NB4 (cell line): ENCODE results near the gene EIF2B4.

ENCODE experiments used
- DNase-seq: peaks from one replicate; pipeline ENCODE4 v3.0.0; 2010; ENCODE audit warnings: low read depth
- H3K4me3 ChIP-seq: one replicate; pipeline ENCODE4 v1.5.1; 2011; ENCODE audit warnings: mild to moderate bottlenecking, low read depth, low read length, moderate library complexity
- CTCF ChIP-seq: IDR thresholded peaks from one replicate; pipeline ENCODE4 v1.5.1; 2012; ENCODE audit warnings: low read depth, low read length
- MYC ChIP-seq: IDR thresholded peaks from 2 replicates; pipeline ENCODE4 v1.6.1; 2011; ENCODE audit warnings: low read depth, low read length
- POLR2A ChIP-seq: IDR thresholded peaks from 2 replicates; pipeline ENCODE4 v1.6.1; 2011; ENCODE audit warnings: mild to moderate bottlenecking; ENCODE audit not compliant: insufficient read length; ENCODE audit errors: extremely low read depth
- TF ChIP-seq, protein P1 (sequence below): IDR thresholded peaks from 2 replicates; pipeline ENCODE4 v1.6.1; 2011; ENCODE audit warnings: low read depth, low read length

The EIF2B4 gene

DNA sequence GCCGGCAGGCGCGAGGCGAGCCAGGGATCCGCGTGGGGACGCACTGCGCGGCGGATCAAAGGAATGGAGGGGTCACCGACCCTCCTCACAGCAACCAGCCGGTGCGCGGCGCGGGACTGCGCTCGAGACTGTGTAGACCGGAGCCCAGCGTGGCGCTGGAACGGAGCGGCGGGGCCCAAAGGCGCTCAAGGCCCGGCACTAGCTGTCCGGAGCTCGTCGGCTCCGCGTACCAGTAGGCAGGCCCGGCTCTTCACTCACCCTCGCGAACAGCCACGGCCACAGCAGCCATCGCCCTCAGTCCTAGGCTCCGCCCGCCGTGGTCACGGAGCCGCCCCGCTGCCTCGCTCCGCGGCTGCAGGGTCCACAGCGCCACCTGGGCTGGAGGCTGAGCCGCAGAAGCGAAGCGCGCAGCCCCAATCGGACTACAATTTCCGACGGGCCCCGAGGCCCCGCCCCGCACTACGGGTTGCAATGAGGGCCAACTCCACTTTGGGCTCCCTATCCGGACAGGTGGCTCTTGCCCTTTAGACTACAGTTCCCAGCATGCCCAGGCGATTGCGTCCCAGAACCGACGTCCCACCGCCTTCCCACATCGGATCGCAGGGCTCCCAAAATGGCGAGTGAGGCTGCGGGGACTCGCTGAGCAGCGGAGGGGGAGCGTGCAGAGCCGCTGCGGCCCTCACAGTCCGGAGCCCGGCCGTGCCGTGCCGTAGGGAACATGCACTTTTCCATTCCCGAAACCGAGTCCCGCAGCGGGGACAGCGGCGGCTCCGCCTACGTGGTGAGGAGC, at the start of gene EIF2B4, which contains the start of gene SNX17:
TSS of gene EIF2B4 (minus strand) at position 313 of the 790 bp plus-strand sequence. CDS start at position 289, 24 bp downstream.
TSS of gene SNX17 (plus strand) at position 591 of the 790 bp plus-strand sequence. CDS start at position 719, 128 bp downstream.
- DNase-seq = peak; percentile 100
- TF ChIP-seq MYC (peak; percentile 96), POLR2A (peak; percentile 58), CTCF (peak; percentile 70)
- TF ChIP-seq, protein P1, sequence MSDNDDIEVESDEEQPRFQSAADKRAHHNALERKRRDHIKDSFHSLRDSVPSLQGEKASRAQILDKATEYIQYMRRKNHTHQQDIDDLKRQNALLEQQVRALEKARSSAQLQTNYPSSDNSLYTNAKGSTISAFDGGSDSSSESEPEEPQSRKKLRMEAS = peak; percentile 89
- peak within 1 kb of the TSS; percentile 93 for H3K4me3 ChIP-seq

DNA sequence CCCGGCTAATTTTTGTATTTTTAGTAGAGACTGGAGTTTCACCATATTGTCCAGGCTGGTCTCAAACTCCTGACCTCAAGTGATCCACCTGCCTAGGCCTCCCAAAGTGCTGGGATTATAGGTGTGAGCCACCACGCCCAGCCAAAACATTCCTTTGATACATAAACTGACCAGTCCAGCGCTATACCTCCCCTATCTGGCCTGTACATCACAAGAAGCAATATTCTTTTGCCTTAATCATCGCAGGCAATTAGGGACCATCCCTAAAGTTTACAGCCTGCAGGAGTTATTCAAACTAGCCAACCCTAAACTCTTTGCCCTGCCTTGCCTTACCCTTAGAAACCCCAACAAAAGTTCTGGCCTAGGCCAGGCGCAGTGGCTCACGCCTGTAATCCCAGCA, 46.0 kb upstream of the EIF2B4 start:
- TF ChIP-seq POLR2A (no peak), CTCF (no peak)
- no peak for DNase-seq
- H3K4me3 ChIP-seq = no peak overlapping the region

DNA sequence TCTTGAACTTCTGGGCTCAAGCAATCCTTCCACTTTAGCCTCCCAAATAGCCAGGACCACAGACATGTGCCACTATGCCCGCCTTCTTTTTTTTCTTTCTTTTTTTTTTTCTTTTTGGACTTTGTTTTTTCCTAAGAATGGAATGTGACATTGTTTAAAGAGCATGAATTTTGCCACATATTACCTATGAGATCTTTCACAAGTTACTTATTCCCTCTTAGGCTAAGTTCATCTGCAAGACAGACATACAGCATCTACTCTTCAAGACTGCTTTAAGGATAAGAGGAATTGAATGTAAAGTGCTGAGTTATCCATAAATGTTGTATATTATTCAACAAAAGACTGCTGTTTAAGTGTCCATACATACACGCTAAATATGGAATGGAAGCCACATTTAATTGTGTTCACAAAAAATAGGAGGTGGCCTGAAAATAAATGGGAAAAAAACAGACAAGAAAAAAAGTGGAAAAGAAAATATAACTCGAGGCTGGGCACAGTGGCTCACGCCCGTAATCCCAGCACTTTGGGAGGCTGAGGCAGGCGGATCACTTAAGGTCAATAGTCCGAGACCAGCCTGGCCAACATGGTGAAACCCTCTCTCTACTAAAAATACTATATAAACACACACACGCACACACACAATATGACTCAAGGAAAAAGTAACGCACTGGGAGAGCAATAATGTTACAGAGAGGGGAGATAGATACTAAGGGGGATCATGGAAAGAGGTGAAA, 42.4 kb upstream of the EIF2B4 start:
- DNase-seq = no peak
- H3K4me3 ChIP-seq = no peak overlapping the region
- TF ChIP-seq MYC = no peak
- TF ChIP-seq POLR2A = no peak
- TF ChIP-seq CTCF = no peak
- TF ChIP-seq, protein P1 = no peak

DNA sequence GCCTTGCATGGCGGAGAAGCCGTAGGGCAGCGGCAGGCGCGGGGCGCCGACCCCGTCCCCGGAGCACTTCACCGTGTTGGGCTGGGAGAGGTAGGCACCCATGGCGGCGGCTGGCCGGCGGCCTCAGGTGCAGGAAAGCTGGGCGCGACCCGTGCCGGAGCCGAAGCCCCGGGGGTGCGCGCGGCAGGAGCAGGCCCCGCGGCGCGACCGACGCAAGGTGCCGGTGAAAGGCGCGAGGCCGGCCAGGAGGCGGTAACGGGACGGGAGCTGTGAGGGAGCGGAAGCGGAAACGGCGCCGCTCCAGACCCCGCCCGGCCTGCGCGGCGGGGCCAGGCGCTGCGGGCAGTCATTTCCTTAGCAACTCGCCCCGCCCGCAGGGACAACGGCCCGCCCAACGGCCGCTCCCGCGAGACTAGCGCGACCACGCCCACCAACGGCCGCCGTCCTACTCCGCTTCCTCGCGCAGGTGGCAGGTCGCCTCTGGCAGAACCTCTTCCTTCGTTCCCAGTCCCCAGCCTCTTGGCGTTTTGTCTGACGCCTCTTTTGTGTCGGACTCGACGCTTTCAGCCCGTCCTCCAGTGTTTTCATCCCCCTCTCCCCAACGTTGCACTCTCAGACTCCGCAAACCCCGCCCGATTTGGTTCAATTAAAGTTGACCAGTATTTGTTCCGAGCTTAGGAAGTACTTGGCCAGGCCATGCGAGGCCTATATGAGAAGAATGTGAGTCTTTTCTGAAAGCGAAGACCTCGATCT, 39.4 kb upstream of the EIF2B4 start, which contains the start of gene PPM1G:
TSS of gene PPM1G (minus strand) at position 271 of the 753 bp plus-strand sequence. CDS start at position 102, 169 bp downstream.
- peak; percentile 99 for DNase-seq
- peak; percentile 90 for TF ChIP-seq MYC
- TF ChIP-seq POLR2A = peak; percentile 96
- TF ChIP-seq, protein P1 = peak; percentile 84
- TF ChIP-seq CTCF = no peak

GRCh38 chr2:27408601-27409320, 38.6 kb upstream of the EIF2B4 start:
- DNase-seq = peak; percentile 69
- peak overlapping the region; percentile 93 for H3K4me3 ChIP-seq
- TF ChIP-seq POLR2A (no peak), CTCF (no peak), MYC (peak; percentile 13; the same call in 1 of the 2 replicates)
- TF ChIP-seq, protein P1 = no peak

More for the DNA sequence above, 39.4 kb upstream of the EIF2B4 start, which contains the start of gene PPM1G:
- H3K4me3 ChIP-seq = peak within 1 kb of the TSS; percentile 93
